ENCODE measurements around the gene PRSS2.

Gene PRSS2

DNA sequence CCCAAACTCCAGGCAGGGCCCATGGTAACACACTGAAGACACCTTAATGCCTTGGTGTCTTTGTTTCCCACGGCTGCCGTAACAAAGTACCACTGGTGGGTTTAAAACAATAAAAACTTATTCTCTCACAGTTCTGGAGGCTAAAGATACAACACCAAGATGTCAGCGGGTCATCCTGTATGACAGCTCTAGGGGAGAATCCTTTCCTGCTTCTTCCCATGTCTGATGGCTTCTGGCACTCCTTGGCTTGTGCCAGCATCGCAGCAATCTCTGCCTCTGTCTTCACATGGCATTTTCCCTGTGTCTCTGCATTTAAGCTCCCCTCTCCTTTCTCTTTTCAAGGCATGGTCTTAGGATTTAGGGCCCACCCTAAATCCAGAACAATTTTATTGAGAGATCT lies 33.1 kb downstream of the PRSS2 start:
- TF ChIP-seq, protein P1, sequence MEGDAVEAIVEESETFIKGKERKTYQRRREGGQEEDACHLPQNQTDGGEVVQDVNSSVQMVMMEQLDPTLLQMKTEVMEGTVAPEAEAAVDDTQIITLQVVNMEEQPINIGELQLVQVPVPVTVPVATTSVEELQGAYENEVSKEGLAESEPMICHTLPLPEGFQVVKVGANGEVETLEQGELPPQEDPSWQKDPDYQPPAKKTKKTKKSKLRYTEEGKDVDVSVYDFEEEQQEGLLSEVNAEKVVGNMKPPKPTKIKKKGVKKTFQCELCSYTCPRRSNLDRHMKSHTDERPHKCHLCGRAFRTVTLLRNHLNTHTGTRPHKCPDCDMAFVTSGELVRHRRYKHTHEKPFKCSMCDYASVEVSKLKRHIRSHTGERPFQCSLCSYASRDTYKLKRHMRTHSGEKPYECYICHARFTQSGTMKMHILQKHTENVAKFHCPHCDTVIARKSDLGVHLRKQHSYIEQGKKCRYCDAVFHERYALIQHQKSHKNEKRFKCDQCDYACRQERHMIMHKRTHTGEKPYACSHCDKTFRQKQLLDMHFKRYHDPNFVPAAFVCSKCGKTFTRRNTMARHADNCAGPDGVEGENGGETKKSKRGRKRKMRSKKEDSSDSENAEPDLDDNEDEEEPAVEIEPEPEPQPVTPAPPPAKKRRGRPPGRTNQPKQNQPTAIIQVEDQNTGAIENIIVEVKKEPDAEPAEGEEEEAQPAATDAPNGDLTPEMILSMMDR (IDR thresholded peaks at IDR 0.05; ENCODE audit: unreplicated experiment in 3 of 3): no peak
- no peaks in the 10 kb centered on the region for H3K4me1 Mint-ChIP-seq
- no peaks in the 10 kb centered on the region for H3K36me3 Mint-ChIP-seq (ENCODE audit: low read depth)
- H3K4me3 Mint-ChIP-seq: no peak overlapping the region
- peaks cover 78% of the 10 kb centered on the region for H3K27me3 Mint-ChIP-seq (ENCODE audit: low read depth)
- no peaks in the 10 kb centered on the region for H3K9me3 Mint-ChIP-seq
- H3K27ac Mint-ChIP-seq: no peak overlapping the region

- no peak overlapping the region for H3K27ac Mint-ChIP-seq
- H3K9me3 Mint-ChIP-seq: no peaks in the 10 kb centered on the region
- H3K4me1 Mint-ChIP-seq: no peaks in the 10 kb centered on the region
- no peak overlapping the region for H3K4me3 Mint-ChIP-seq
- H3K27me3 Mint-ChIP-seq (ENCODE audit: low read depth): peaks cover 73% of the 10 kb centered on the region
- no peaks in the 10 kb centered on the region for H3K36me3 Mint-ChIP-seq (ENCODE audit: low read depth)
- TF ChIP-seq, protein P1 (IDR thresholded peaks at IDR 0.05; ENCODE audit: unreplicated experiment in 3 of 3): no peak
These were observed 34.0 kb downstream of the PRSS2 start for GRCh38 chr7:142804728-142805207.

DNA sequence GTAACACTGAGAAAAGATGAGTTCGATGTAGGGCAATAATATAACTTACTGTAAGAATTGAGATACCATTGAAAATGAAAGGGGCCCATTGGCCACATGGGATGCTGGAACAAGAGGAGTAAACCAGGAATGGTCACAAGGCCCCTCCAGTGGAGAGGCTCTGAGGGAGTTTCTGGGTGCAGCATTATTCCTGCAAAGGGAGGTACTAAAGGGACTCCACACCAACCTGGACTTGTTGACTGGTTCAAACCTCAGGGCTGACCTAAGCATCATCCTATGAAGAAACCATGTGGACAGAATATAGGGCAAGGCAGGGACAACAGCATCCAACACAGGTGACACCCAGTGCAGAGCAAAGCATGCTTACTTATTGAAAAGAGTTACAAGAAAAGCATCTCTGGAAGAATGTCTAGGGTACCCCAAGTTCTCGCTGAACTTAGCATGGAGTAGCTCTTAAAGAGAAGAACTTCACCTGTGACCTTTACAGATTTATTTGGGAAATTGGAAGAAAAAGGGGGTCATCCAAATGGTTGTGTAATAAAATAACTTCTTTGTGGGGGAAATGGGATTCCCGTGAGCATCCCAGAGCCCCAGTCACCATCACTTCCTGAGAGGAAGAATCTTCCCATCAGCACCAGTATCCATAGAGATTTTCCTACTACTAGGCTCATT lies 34.7 kb downstream of the PRSS2 start:
- Mint-ChIP-seq H3K4me3 (no peak overlapping the region), H3K27me3 (ENCODE audit: low read depth) (peaks cover 72% of the 10 kb centered on the region), H3K4me1 (no peaks in the 10 kb centered on the region), H3K27ac (no peak overlapping the region), H3K36me3 (ENCODE audit: low read depth) (no peaks in the 10 kb centered on the region), H3K9me3 (no peaks in the 10 kb centered on the region)
- TF ChIP-seq, protein P1 (IDR thresholded peaks at IDR 0.05; ENCODE audit: unreplicated experiment in 3 of 3): no peak

DNA sequence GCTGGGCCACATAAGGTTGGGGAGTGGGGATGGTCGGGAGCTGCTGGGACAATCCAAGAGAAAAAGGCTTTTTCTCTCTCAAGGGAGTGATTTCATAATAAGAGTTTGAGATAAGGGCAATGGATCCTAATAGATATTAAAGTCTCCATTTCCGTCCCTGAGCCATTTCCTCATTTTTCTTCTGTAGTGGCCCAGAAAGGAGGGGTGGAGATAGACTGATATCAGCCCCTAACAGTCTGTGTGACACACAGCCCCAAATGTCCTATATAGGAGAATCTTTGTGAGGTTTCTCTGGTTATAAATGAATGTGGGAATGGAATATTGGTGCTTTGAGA lies 35.2 kb downstream of the PRSS2 start:
- no peaks in the 10 kb centered on the region for H3K9me3 Mint-ChIP-seq
- no peak overlapping the region for H3K4me3 Mint-ChIP-seq
- H3K27ac Mint-ChIP-seq: no peak overlapping the region
- TF ChIP-seq, protein P1 (IDR thresholded peaks at IDR 0.05; ENCODE audit: unreplicated experiment in 3 of 3): no peak
- no peaks in the 10 kb centered on the region for H3K36me3 Mint-ChIP-seq (ENCODE audit: low read depth)
- H3K27me3 Mint-ChIP-seq (ENCODE audit: low read depth): peaks cover 70% of the 10 kb centered on the region
- H3K4me1 Mint-ChIP-seq: no peaks in the 10 kb centered on the region

DNA sequence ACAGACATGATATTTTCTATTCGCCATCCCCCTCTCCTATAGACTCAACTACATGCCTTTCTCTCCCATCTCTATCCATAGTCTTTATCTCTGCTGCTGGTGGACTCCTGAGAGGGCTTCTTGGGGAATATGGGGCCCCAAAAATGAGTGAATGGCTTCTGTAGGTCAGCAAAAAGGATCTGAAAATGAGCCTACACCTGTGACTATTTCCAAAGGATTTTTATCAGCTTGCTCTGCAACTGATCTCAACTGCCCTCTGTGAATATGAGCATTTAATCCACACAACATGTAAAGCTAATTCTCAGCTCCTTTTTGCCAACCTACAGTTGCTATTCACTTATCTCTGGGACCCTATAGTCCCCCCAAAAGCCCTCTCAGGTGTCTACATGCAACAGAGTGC lies 36.2 kb downstream of the PRSS2 start:
- H3K27ac Mint-ChIP-seq: no peak overlapping the region

More for the DNA sequence above, 36.2 kb downstream of the PRSS2 start:
- no peaks in the 10 kb centered on the region for H3K36me3 Mint-ChIP-seq (ENCODE audit: low read depth)
- H3K27me3 Mint-ChIP-seq (ENCODE audit: low read depth): peaks cover 70% of the 10 kb centered on the region
- no peaks in the 10 kb centered on the region for H3K9me3 Mint-ChIP-seq
- TF ChIP-seq, protein P1 (IDR thresholded peaks at IDR 0.05; ENCODE audit: unreplicated experiment in 3 of 3): no peak
- no peaks in the 10 kb centered on the region for H3K4me1 Mint-ChIP-seq
- H3K4me3 Mint-ChIP-seq: no peak overlapping the region

Data from nephron (organoid).